ENCODE results near the gene C2orf49. TPM values are rescaled to one million over a fixed set of nuclear protein-coding genes. Genes with fewer than 3 reads are reported as not detected.

Gene C2orf49
- total and polyA plus RNA-seq, 9 of the 15 experiments (the other 6 are each of a cell fraction or from before 2014, with no cell fraction given) = 17.9 to 38.2 (median 25.6) TPM

DNA sequence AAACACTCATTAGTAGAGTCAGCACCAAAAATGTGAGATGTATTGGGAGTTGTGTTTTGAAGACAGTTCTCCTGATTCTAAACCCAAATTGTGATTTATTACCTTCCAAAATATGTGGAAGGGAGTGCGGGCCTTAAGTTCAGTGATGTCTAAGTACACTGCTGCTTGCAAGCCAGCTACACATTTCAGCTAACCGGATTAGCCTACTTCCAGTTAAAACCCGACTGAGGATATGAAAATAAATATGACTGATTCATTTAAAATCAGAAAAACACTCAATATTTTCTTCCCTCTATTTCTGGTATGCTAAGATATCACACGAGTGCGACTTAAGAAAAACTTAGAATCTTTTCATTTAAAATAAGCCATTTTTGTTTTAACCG is 60.6 kb downstream of the C2orf49 start:
- Histone ChIP-seq H3K4me1 (replicated peaks in 1 of 2; ENCODE audit: control insufficient read depth in 2 of 2, insufficient read depth in 2 of 2, low read length in 2 of 2) (peaks cover 19 to 26% of the 10 kb centered on the region in 2 experiments; a peak in 4 of 5 replicates), H3K36me3 (ENCODE audit: control insufficient read depth, insufficient read depth, low read length) (peaks cover 18% of the 10 kb centered on the region), H3K9me1 (ENCODE audit: control insufficient read depth, insufficient read depth, low read length) (no peaks in the 10 kb centered on the region), H3K27ac (ENCODE audit: extremely low read depth, low read depth, low read length) (peak overlapping the region; percentile 92), H3K27me3 (ENCODE audit: control insufficient read depth in 2 of 2, insufficient read depth in 2 of 2, low read length in 2 of 2) (no peaks in the 10 kb centered on the region), H3K4me3 (peak overlapping the region; percentile 91), H3K79me2 (ENCODE audit: control insufficient read depth, insufficient read depth, low read length) (peaks cover 58% of the 10 kb centered on the region), H3K9me3 (replicated peaks; ENCODE audit: control insufficient read depth, insufficient read depth, low read depth, low read length) (no peaks in the 10 kb centered on the region), H3K4me2 (ENCODE audit: insufficient read depth, low read length) (peak overlapping the region; percentile 90), H4K20me1 (replicated peaks; ENCODE audit: control insufficient read depth, insufficient read depth, low read length) (no peaks in the 10 kb centered on the region), H2AFZ (ENCODE audit: low read depth, low read length) (peak overlapping the region; percentile 96), H3K9ac (ENCODE audit: insufficient read depth in 1 of 2, low read depth in 2 of 2, low read length in 2 of 2) (peak overlapping the region; percentile 92 to 95)
- ChIA-PET CTCF (ENCODE audit: low intra/inter-chr PET ratio) (no interaction called here), POLR2A (interaction anchor here (0.9 to 2.2 kb wide), 5 partner anchors 9 to 168 kb away, joined by 3 to 10 read pairs (median 3); no protein-coding TSS in a partner anchor)
- FAIRE-seq (peak; percentile 40), ATAC-seq (peak; percentile 24; the same call in 2 of the 3 replicates), DNase-seq (ENCODE audit: extremely low read depth in 1 of 4, low spot score in 3 of 4) (peak in 1 of 4 experiments; percentile 39)
- TF ChIP-seq, protein P1, sequence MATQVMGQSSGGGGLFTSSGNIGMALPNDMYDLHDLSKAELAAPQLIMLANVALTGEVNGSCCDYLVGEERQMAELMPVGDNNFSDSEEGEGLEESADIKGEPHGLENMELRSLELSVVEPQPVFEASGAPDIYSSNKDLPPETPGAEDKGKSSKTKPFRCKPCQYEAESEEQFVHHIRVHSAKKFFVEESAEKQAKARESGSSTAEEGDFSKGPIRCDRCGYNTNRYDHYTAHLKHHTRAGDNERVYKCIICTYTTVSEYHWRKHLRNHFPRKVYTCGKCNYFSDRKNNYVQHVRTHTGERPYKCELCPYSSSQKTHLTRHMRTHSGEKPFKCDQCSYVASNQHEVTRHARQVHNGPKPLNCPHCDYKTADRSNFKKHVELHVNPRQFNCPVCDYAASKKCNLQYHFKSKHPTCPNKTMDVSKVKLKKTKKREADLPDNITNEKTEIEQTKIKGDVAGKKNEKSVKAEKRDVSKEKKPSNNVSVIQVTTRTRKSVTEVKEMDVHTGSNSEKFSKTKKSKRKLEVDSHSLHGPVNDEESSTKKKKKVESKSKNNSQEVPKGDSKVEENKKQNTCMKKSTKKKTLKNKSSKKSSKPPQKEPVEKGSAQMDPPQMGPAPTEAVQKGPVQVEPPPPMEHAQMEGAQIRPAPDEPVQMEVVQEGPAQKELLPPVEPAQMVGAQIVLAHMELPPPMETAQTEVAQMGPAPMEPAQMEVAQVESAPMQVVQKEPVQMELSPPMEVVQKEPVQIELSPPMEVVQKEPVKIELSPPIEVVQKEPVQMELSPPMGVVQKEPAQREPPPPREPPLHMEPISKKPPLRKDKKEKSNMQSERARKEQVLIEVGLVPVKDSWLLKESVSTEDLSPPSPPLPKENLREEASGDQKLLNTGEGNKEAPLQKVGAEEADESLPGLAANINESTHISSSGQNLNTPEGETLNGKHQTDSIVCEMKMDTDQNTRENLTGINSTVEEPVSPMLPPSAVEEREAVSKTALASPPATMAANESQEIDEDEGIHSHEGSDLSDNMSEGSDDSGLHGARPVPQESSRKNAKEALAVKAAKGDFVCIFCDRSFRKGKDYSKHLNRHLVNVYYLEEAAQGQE (IDR thresholded peaks at IDR 0.05; ENCODE audit: borderline replicate concordance) = 0 out of 2 replicates have a peak, but pooled peaks have one; percentile 3
- TF ChIP-seq, protein P1 (CRISPR knock-in tag; IDR thresholded peaks at IDR 0.05; ENCODE audit: low read depth) = no peak
- peak; percentile 36 for TF ChIP-seq MEIS2 (IDR thresholded peaks at IDR 0.05; ENCODE audit: partially characterized antibody)
- TF ChIP-seq, protein P2, sequence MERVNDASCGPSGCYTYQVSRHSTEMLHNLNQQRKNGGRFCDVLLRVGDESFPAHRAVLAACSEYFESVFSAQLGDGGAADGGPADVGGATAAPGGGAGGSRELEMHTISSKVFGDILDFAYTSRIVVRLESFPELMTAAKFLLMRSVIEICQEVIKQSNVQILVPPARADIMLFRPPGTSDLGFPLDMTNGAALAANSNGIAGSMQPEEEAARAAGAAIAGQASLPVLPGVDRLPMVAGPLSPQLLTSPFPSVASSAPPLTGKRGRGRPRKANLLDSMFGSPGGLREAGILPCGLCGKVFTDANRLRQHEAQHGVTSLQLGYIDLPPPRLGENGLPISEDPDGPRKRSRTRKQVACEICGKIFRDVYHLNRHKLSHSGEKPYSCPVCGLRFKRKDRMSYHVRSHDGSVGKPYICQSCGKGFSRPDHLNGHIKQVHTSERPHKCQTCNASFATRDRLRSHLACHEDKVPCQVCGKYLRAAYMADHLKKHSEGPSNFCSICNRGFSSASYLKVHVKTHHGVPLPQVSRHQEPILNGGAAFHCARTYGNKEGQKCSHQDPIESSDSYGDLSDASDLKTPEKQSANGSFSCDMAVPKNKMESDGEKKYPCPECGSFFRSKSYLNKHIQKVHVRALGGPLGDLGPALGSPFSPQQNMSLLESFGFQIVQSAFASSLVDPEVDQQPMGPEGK (CRISPR knock-in tag; IDR thresholded peaks at IDR 0.05; ENCODE audit: borderline replicate concordance) = no peak
- no TSS peak for BruUV-seq (replicated peaks)
- WGBS (ENCODE audit: insufficient coverage, low coverage, missing lambda C conversion rate) = 2% methylated on average over 6 of the region's 6 CpGs
- intact Hi-C loops (cut with micrococcal nuclease) = no loop called here
- in situ Hi-C loops (cut with MboI) = no loop called here

Data from K562 (cell line).